Stimulated activated CD4-positive, alpha-beta T cell treated with anti-CD3 and anti-CD28 coated beads, TNF-alpha, amount 100 ng/mL, for 4 hours (primary cell): ENCODE results near the gene PPP1R13B.

ENCODE experiments used
- DNase-seq, 3 experiments: peaks; one replicate each; pipeline ENCODE4 v3.0.0-alpha.2; 2020; ENCODE audit warnings: low read depth in 3 of 3

The PPP1R13B gene

DNA sequence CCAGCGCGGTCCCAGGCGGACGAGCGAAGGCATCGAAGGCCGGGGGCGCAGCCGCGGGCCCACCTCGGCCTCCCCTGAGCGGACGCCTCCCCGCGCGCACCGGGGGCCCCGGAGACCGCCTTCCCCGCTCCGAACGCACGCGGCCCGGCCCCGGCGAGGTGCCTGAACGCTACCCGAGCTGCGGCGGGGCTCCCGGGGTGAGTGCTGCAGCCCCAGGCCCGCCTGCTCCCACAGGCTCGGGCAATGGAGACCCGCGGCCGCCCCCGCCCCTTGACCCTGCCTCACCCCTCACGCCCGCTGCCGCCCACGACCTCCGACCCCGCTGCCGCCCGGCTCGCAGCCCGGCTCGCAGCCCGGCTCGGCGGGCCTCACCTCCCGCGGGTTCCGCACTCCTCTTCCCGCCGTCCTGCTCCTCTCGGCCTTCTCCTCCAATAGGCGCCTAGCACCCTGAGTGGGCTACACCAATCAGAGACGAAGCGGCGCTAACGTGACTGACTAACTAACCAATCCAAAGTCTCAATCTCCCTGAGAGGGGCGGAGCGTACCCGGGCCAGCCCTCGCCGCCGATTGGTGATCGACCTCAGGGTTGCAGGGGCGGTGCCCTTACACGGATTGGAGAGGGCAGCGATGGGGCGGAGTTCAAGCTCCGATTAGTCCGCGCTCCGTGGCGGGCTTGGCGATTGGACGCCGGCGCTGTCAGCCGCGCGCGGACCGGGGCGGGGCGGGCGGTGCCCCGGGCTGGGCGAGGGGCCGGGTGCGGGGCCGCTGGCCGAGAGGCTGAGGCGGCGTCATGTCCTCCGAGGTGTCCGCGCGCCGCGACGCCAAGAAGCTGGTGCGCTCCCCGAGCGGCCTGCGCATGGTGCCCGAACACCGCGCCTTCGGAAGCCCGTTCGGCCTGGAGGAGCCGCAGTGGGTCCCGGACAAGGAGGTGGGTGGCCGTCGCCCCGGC is 132.0 kb downstream of the PPP1R13B start, which contains the start of the genes XRCC3 and ZFYVE21:
XRCC3 (minus strand) TSS at position 400 of the 949 bp plus-strand sequence. CDS start 4,364 bp downstream, outside the sequence.
ZFYVE21 (plus strand) TSS at position 759 of the 949 bp plus-strand sequence; CDS start at position 791, 32 bp downstream.
- DNase-seq, result peak; percentile 98 to 100 (median 99)

DNA sequence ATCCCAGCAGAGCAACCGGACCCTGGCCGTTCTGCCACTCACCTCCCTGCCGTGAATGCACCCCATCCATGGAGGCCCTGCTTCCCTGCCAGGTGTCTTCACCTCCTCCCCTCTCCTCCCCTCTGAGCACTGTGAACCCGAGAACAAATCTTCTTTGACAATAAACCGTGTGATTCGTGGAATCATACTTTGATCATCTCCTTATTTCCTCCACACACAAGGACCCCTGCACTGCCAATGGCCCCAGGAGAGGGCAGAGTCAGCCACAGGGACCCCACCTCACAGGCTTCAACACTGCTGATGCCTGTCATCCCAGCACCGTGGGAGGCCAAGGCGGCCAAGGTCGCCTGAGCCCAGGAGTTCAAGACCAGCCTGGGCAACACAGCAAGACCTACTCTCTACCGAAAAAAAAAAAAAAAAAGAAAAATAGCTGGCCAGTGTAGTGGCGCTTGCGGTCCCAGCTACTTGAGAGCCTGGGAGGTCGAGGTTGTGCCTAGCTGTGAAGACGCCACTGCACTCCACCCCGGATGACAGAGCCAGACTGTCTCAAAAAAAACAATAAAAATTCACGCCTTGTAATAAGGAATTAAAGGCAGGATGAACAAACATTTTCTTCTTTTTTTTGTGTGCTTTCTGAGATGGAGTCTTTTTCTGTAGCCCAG is 133.2 kb downstream of the PPP1R13B start:
- no peak for DNase-seq

DNA sequence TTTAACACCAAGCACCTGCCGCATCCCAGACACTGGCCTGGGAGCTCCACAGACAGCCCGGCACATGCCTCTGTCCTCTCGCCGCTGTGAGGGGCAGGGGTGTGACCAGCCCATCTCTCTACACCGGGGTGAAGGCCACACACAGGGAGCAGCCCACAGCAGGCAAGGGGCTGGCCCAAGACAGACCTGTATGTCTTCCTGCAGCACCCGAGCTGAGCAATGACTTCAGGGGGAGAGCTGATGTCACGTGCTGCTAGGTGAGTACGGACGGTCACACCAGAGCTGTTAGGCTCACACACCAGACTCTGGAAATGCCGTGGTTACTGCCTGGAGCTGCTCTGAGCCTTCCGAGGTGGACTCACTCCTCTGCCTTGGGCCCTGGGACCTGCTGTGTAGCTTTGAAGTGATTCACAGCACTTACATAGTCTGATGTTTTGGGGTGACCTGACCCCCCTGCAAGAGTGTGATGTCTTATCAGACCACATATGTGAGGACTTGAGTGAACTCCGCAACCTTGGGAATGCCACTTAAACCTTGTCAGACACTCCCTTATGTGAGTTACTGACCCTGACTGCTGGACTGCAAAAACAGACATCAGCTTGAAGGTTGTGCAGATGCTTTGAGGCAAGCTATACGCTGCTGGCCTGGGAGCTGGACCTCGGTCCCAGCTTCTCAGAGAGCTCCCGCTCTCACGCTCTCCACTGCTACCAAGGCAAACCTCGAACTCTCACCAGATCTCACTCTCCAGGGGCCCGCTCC is 133.9 kb downstream of the PPP1R13B start:
- DNase-seq, result no peak

DNA sequence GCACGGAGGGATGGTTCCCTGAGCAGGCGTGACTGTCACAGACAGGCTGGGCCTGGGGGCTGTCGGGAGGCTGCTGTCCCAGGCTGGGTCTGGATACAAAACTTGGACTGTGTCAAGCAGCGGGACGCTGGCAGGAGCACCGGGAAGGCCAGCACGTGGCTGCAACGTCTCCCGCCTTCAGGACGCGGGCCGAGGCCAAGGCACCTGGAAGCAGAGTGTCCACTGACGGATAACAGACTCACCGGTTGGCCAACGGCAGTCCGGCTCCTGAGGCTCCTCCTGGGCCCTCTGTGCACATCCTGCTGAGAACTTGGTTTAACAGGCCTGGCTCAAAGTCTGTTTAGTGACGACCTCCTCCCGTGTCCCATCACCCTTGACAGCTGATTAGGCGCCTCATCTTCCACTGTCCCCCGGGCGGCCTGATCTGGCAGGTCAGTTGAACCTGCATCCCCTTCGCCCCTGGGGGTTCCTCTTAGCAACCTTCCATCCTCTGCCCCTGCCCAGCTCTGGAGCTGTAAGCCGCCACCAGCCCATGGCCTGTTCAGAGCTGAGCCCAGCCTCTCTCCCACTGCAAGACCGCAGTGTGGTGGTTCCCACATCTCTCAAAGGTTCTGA is 134.6 kb downstream of the PPP1R13B start:
- no peak for DNase-seq

DNA sequence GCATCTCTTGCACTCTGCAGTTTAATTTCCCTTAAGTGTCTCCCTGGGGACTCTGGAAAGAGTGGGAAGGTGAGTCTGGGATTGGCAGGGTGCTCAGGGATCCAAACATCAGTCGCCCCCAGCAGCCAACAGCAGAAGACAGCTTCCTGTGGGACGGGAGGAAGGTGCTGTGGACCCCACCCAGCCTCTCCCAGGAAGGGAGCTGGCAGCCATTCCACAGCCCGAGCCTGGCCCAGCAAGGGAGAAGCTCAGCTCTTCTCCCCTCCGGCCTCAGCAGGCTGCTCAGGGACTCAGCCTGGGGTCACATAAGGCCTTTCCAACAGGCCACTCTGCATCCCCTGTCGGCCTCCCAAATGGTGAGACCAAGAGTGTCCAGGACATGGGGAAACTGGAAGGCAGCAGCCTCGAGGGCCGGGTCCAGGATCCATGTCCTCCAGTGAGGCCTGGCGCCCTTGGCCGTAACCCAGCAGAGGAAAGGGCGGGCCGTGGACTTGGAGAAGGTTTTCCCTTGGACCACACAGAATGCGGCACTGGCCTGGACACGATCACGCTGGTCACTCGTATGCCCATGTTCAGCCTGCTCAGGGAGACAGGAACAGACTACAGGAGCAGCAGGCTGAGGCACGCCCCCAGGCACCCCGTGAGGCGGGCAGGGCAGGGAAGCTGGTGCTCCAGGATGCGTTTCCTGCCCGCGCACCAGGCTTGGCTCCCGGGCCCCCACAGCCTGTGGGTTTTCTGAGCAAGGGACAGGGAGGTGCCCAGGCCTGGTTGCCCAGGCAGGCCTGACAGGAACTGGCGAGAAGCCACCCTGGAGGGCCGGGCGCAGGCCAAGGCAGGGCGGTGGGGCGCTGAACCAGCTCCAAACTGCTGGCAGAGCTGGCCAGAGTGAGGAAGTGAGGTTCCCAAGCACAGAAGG is 135.6 kb downstream of the PPP1R13B start:
- DNase-seq, result no peak

DNA sequence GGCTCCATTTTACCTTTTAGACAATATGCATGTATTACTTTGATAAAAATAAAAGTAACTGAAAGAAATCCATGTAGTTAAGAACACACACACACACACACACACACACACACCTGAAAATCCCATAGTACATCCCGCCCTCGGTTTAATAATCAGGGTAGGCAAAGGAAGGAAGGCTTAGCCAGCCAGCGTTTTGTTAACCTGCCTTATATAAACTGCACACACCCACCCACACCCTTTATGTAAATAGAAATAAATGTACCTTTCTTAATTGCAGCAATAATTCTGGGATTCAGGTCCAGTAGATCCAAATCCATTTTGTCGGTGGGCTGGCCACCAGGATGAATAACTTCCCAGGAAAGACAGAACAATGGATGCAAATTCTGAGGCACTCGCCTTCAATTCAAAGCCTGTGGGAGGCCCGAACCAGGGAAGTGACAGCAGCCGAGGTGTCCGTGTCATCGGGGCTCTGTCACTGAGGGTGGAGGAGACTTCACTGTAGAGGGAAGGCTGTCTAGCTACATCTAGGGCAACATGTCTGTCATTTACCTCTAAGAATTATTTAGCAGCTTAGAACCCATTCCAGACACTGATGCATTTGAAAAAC is 136.5 kb downstream of the PPP1R13B start:
- no peak for DNase-seq

DNA sequence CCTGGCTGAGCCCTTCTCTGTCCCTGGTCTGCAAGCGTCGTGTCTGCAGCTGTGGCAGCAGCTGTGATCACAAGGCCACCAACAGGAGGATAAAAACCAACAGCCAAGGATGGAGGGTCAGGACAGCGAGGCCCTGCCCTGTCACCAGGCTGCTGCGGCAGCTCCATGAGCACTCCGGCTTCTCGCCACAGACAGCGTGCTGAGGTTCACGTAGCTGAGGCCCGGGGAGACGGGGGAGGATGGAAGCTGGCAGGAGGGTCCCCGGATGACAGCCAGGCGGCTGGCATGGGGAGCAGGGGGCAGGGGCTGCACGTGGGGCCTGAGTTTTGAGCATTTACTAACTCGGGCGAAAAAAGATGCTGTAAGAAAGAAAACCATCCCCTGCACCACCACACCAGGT is 137.6 kb downstream of the PPP1R13B start:
- no peak for DNase-seq

DNA sequence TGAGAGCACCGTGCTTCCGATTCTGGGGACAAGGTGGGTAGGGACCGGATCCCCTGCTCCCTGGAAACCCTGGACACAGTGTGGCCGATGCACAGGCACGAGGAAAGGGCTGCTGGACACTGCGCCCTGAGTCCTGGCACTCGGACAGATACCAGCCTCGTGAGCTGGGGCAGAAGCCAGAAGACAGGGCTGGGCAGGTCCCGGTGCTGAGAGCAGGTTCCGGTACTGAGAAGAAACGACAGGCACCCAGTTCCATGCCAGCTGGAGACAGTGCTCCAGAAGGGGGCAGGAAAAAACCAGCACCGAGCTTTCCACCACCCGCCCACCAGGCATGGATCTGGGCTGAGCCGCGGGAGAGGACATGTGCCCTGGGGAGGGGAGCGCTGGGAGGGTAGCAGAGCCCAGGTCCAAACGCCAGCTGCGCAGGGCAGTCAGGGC is 138.6 kb downstream of the PPP1R13B start:
- no peak for DNase-seq

DNA sequence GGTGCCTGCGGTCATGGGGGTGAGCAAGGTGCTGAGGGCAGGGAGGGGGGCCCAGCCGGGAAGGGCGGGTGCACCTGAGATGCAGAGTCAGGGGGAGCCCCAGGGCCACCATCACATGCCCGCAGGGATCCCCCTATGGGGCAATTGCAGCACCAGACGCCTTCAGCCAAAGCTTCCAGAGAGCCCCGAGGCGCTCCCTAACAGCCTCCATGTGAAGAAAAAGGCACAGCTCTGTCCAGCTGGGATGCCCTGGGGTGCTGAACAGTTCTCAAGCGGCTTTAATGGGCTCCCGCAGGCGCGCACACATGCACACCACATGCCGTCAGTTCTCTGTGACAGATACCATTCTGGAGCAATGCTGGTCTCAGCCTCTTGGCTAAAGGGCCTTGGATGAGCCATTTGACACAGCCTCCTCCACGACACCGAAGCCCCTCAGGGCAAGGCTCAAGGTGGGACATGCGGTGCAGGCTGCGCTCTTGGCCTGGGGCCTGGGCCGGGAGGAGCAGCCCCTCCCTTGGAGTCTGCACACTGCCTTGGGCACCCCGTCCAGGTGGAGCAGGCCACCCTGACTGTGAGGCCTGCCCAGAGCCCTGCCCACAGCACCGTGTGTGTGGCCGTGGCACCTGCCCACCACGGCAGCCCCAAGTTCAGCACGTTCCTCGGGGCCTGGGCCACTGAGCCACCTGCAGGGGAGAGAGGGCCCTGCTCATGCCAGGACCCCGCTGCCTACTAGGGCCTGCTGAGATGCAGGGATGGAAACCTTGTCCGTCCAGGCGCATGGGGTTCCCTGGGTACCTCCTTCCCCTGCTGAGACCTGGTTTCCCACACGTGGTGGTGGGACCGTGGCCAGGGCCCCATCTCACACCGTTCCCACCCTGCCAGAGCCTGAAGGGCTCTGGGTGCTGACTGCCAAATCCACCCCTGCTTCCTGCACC is 139.8 kb downstream of the PPP1R13B start:
- DNase-seq, result no peak

DNA sequence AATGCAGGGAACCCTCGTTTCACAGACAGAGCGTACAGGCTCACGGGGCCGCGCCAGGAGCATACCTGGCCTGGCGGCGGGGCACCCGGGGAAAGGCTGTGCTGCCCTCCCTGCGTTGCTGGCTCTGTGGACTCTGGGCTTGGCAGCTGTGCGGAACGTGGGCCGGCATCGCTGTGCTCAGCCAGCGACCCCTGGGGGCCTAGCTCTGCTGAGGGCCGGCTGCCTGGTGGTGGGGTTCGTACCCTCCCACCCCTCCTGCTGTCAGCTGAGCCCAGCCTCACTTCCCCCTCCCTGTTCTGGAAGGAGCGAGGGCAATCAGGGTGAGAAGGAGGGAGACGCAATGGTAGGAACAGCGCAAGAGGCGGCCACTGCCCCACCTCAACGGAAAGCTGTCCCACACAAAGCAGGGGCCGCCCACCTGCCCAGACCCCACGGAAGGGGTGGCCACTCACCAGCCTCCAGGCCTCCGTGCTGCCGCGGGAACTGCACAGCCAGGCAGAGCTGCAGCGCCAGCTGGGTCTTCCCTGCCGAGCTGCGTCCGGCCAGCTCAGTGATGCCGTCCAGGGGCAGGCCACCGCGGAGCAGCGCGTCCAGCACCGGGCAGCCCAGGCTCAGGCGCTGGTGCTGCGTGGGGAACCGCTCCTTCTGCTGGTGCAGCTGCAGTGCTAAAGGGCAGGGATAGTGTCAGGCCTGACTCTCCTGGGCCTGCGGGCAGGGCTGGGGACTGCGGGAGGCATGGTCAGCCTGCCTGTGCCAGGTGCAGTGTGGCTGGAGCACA is 140.6 kb downstream of the PPP1R13B start:
- no peak for DNase-seq

DNA sequence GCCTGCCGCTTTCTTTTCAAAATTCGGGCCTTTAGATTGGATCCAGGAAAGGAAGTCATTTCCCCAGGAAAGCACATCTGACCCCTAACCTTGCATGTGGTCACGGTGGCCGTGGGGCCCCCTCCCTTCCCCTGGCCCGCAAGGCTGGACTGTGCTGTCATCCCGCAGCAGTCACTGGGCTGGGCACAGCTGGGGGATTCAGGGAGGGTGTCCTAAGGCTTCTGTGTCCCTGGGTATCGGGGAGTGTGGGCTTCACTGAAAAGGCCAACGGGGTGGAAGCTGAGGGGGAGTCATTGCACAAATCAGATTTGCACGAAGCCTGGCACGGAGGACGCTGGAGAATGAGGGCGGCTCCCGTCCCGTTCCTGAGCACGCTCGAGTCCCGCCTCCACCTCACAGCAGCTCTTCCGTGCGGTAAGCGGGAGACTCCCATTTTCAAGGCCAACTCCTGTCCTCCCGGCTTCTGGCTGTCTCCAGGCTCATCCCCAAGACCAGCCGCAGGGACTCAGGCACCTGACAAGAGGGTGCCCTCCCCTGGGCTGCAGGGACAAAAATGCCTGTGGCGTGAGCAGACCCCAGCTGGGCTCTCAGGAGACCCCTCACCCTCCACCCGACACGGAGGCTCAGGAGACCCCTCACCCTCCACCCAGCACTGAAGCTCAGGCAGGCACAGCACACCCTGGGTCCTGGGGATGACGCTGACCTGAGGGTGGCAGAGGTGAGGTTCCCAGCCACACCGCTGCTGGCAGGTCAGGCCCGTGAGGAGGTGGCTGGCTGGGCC is 141.7 kb downstream of the PPP1R13B start:
- no peak for DNase-seq

DNA sequence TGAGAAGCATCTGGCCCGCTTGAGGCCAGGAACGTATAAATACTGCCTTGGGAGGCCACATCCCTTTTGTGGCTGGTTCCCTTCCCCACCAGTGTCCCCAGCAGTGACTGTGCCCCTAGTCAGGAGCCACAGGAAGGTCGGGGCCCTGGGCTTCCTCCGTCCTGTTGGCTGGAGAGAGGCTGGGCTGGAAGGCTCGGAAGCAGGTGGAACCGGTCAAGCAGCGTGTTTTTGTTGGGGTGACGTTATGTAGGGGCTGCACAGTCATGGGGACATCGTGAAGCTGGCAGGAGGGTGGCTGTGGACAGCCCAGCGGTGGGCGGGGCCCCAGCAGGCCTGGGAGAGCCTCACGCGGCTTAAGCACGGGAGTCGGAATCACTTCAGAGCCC is 142.3 kb downstream of the PPP1R13B start:
- DNase-seq, result no peak

DNA sequence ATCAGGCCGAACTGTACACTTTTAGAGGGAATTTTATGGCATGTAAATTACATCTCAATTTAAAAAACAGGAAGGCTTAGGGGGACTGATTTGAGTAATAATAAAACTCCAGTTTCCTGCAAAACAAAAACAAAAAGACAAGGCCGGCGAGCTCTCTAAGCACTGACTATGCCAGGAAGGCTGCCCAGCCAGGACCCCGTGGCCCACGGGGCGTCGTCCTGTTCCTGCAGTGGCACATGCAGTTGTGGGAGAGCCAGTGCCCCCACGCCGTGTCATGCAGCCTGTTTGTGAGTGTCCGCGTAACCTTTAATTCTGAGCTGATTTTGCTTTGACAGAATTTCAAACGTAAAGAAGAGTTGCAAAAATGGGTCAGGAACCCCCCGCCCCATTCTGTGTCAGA is 142.7 kb downstream of the PPP1R13B start:
- no peak for DNase-seq

DNA sequence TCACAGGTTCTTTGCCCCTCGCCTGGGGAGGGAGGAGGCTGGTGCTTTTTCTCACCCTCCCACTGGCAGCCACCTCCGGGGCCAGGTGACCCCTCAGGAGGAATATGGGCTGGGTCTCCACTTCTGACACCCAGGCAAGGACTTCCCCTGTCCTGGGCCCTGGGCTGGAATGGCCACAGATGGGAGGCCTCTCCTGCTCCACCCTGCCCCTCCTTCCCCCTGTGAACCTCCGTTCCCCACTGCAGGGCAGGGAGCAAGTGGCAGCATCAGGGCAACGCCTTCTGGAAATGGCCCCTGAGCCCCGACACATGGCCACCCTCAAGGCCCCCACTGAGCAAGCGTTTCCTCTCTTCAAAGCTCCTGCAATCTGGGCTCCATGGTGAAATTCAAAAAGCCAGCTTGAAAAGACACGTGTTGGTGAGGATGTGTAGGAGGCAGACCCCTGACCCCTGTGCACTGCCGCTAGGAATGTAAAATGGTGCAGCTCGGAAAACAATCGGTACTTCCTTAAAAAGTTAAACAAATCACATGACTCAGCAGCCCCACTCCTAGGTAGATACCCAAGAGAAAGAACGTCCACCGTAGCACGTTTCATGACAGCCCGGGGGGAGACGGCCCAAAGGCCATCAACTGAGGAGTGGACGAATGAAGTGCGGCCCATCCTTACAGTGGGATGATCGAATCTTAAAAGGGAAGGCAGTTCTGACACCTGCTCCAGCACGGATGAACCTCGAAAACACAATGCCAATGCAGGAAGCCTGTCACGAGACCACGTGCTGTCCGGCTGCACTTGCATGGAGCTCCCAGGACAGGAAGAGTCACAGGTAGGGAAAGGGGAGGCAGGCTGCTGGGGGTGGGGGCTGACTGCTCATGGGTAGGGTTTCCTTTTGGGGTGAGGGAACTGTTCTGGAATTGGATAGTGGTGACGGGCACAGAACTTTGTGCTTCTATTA is 143.7 kb downstream of the PPP1R13B start:
- no peak for DNase-seq

DNA sequence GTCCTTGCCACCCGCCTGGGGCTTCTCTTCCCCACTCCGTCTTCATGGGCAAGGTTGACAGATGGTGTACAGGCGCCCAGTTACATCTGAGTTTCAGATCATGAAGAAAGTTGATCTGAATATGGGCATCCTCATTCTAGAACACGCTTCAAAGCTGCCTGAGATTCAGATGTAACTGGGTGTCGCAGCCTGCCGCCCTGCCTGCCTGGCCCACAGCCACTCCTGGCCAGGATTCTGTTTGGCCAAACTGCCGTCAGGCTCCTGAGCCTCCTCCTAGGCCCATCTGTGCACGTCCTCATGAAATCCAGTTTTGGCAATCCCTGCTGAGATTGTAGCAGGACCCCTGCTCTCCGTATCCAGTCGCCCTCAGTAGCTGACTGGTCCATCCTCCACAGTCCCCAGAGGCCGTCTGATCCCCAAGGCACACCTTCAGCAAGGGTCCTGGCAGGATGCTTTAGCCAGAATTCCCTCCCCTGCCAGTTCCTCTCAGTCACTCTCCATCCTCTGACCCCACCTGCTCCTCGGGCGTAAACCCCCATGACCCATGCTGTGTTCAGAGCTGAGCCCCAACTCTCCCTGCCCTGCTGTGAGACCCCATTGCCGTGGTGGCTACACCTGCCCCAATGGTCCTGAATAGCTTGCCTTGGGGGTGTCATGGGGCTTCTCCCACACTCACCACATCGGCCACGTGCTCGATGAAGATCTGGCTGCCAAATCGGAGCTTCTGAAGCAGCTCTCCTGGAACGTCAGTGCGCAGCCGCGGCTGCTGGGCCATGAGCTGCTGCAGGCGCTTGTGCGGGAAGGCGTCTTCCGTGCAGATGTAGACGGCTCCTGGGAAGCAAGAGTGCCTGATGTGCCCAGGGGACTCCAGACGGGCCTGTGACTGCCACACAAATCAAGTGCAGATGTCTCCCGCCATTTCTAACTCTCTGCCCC is 144.6 kb downstream of the PPP1R13B start:
- no peak for DNase-seq
